ENCODE data around the gene CAMSAP1. TPM values are rescaled to one million over a fixed set of nuclear protein-coding genes. Genes with fewer than 3 reads are reported as not detected.

Gene CAMSAP1
- total and polyA plus RNA-seq, 11 donors: 10.9 to 38.3 (median 19.9) TPM

DNA sequence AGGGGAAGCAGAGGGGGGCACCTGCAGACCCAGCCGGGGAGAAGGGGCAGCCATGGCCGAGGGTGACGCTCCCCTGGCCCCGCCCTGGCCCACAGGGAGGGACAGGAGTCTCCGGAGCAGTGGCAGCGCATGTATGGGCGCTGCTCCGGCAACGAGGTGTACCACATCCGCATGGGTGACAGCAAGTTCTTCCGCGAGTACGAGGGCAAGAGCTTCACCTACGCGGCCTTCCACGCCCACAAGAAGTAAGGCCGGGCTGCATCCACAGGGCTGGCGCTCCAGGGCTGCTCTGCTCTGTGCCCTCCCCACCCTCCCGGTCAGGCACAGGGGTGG, 137.2 kb downstream of the CAMSAP1 start:
- Histone ChIP-seq H3K4me1 (no peaks in the 10 kb centered on the region), H3K4me3 (no peak overlapping the region), H3K36me3 (no peaks in the 10 kb centered on the region), H3K27me3 (peaks cover 0 to 4% (median 0%) of the 10 kb centered on the region in 9 donors), H3K9me3 (peaks cover 0 to 17% (median 0%) of the 10 kb centered on the region in 12 donors), H3K27ac (no peak overlapping the region)
- no peak for ATAC-seq
- TF ChIP-seq, protein P1, sequence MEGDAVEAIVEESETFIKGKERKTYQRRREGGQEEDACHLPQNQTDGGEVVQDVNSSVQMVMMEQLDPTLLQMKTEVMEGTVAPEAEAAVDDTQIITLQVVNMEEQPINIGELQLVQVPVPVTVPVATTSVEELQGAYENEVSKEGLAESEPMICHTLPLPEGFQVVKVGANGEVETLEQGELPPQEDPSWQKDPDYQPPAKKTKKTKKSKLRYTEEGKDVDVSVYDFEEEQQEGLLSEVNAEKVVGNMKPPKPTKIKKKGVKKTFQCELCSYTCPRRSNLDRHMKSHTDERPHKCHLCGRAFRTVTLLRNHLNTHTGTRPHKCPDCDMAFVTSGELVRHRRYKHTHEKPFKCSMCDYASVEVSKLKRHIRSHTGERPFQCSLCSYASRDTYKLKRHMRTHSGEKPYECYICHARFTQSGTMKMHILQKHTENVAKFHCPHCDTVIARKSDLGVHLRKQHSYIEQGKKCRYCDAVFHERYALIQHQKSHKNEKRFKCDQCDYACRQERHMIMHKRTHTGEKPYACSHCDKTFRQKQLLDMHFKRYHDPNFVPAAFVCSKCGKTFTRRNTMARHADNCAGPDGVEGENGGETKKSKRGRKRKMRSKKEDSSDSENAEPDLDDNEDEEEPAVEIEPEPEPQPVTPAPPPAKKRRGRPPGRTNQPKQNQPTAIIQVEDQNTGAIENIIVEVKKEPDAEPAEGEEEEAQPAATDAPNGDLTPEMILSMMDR (IDR thresholded peaks at IDR 0.05): no peak
- intact Hi-C loops (cut with DNase I): no loop called here
- 83 to 87% (median 85%) methylated on average over 16 to 19 of the region's 19 CpGs for WGBS, 4 donors
- no peak for DNase-seq

DNA sequence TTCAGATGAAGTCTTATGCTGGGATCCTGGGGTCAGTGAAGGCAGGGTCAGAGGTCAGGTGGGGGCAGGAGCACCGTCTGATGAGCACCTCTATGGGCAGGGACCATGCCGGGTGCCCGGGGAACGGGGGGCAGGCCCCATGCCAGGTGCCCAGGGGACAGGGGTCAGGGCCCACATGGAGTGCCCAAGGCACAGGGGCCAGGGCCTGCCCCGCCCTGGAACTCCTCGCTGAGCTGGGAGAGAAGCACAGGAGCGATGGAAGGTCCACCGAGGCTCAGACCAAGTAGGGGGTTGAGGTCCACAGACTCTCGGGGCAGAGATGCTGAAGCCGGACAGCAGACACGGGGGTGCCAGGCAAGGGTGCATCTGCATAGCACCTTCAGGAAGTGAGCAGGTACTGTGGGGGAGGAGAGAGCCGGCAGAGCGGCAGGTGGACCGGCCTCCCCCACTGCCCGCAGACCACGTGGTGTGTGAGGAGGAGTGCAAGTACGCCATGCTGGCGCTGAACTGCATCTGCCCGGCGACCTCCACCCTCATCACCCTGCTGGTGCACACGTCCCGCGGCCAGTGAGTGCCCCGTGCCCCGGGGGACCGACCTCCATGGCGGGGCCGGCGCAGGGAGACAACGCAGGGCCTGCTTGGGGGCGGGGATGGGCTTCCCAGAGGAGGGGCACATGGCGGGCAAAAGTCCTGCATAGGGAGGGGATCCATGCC, 137.7 kb downstream of the CAMSAP1 start:
- H3K9me3 ChIP-seq: peaks cover 0 to 18% (median 0%) of the 10 kb centered on the region in 12 donors
- no peak for TF ChIP-seq POLR2A (IDR thresholded peaks at IDR 0.05)
- TF ChIP-seq, protein P1 (IDR thresholded peaks at IDR 0.05): no peak
- WGBS, 4 donors: 87 to 91% (median 88%) methylated on average over 29 to 32 of the region's 32 CpGs
- intact Hi-C loops (cut with DNase I): no loop called here
- no peak for DNase-seq
- no peak overlapping the region for H3K4me3 ChIP-seq
- H3K4me1 ChIP-seq: no peaks in the 10 kb centered on the region
- no peak for ATAC-seq
- H3K36me3 ChIP-seq: no peaks in the 10 kb centered on the region
- no peak overlapping the region for H3K27ac ChIP-seq
- H3K27me3 ChIP-seq: peaks cover 0 to 4% (median 0%) of the 10 kb centered on the region in 9 donors

GRCh38 chr9:135768516-135769218, 138.7 kb downstream of the CAMSAP1 start:
- H3K4me3 ChIP-seq: no peak overlapping the region
- DNase-seq (no peak), ATAC-seq (no peak)
- no peaks in the 10 kb centered on the region for H3K4me1 ChIP-seq
- H3K27ac ChIP-seq: no peak overlapping the region
- 89 to 92% (median 91%) methylated on average over 39 to 43 of the region's 43 CpGs for WGBS, 4 donors
- intact Hi-C loops (cut with DNase I): no loop called here
- H3K9me3 ChIP-seq: peaks cover 0 to 18% (median 0%) of the 10 kb centered on the region in 12 donors
- H3K36me3 ChIP-seq: no peaks in the 10 kb centered on the region
- TF ChIP-seq, protein P1 (IDR thresholded peaks at IDR 0.05): no peak
- no peak for TF ChIP-seq POLR2A (IDR thresholded peaks at IDR 0.05)
- peaks cover 0 to 4% (median 0%) of the 10 kb centered on the region in 9 donors for H3K27me3 ChIP-seq

- TF ChIP-seq POLR2A (IDR thresholded peaks at IDR 0.05): no peak
- TF ChIP-seq, protein P1 (IDR thresholded peaks at IDR 0.05): no peak
- H3K9me3 ChIP-seq: peaks cover 0 to 18% (median 0%) of the 10 kb centered on the region in 12 donors
- WGBS, 4 donors: 90 to 95% (median 93%) methylated on average over 4 of the region's 4 CpGs
- intact Hi-C loops (cut with DNase I): no loop called here
- peaks cover 0 to 2% (median 0%) of the 10 kb centered on the region in 9 donors for H3K27me3 ChIP-seq
- no peaks in the 10 kb centered on the region for H3K4me1 ChIP-seq
- no peak overlapping the region for H3K4me3 ChIP-seq
- no peaks in the 10 kb centered on the region for H3K36me3 ChIP-seq
- DNase-seq (no peak), ATAC-seq (no peak)
- H3K27ac ChIP-seq: no peak overlapping the region
These were observed 140.6 kb downstream of the CAMSAP1 start for GRCh38 chr9:135766707-135767106.
